Fibroblast of lung (primary cell): ENCODE measurements around the gene GJA10. TPM values are rescaled to one million over a fixed set of nuclear protein-coding genes. Genes with fewer than 3 reads are reported as not detected.

Source experiments
- DNase-seq, 2 donors: peaks; one replicate each; pipeline versions ENCODE4 v3.0.0 to v3.0.0-alpha.2; 2010; ENCODE audit warnings: low read depth in 2 of 2
- H2AFZ ChIP-seq: 2 replicates; pipeline ENCODE4 v1.5.1; 2012; ENCODE audit warnings: low read length, control low read depth, inconsistent platforms
- H3K27ac ChIP-seq: 2 replicates; pipeline ENCODE4 v1.5.1; 2011; ENCODE audit warnings: low read length, control low read depth; ENCODE audit not compliant: insufficient read depth
- H3K27me3 ChIP-seq: 2 replicates; pipeline ENCODE4 v1.5.1; 2011; ENCODE audit warnings: mild to moderate bottlenecking, low read length; ENCODE audit not compliant: control insufficient read depth, insufficient read depth
- H3K36me3 ChIP-seq: 2 replicates; pipeline ENCODE4 v1.5.1; 2011; ENCODE audit warnings: low read length; ENCODE audit not compliant: control insufficient read depth, insufficient read depth
- H3K4me1 ChIP-seq: 2 replicates; pipeline ENCODE4 v1.5.1; 2011; ENCODE audit warnings: low read length; ENCODE audit not compliant: control insufficient read depth, insufficient read depth; ENCODE audit errors: extremely low read depth
- H3K4me2 ChIP-seq: 2 replicates; pipeline ENCODE4 v1.5.1; 2011; ENCODE audit warnings: low read length, control low read depth; ENCODE audit not compliant: insufficient read depth; ENCODE audit errors: extremely low read depth
- H3K4me3 ChIP-seq, 4 experiments: fragments of 200-600 bp in 1 of 4; sonication (generic) in 1 of 4; replicated peaks in 1 of 4; 2 replicates each; pipeline ENCODE4 v1.5.1; 2011 to 2016; ENCODE audit warnings: low read length in 4 of 4, low read depth in 3 of 4, mild to moderate bottlenecking in 3 of 4, control low read depth in 2 of 4, inconsistent platforms in 1 of 4, mixed read lengths in 1 of 4; ENCODE audit not compliant: insufficient read depth in 1 of 4; ENCODE audit errors: control extremely low read depth in 1 of 4
- H3K79me2 ChIP-seq: 2 replicates; pipeline ENCODE4 v1.5.1; 2012; ENCODE audit warnings: mild to moderate bottlenecking, low read length, inconsistent platforms; ENCODE audit not compliant: control insufficient read depth, insufficient read depth
- H3K9ac ChIP-seq: 2 replicates; pipeline ENCODE4 v1.5.1; 2011; ENCODE audit warnings: mild to moderate bottlenecking, low read length, control low read depth; ENCODE audit not compliant: insufficient read depth
- H3K9me3 ChIP-seq: 2 replicates; pipeline ENCODE4 v1.5.1; 2012; ENCODE audit warnings: low read depth, low read length; ENCODE audit not compliant: control insufficient read depth, insufficient read depth
- H4K20me1 ChIP-seq: 2 replicates; pipeline ENCODE4 v1.5.1; 2011; ENCODE audit warnings: low read length; ENCODE audit not compliant: control insufficient read depth, insufficient read depth; ENCODE audit errors: extremely low read depth
- CTCF ChIP-seq, 2 donors: IDR thresholded peaks in 1 of 2; conservative IDR thresholded peaks in 1 of 2; 1 replicate in 1 of 2; 2 replicates in 1 of 2; pipeline ENCODE4 v1.5.1; 2011 to 2012; ENCODE audit warnings: low read length in 2 of 2, control low read depth in 1 of 2, inconsistent platforms in 1 of 2, low read depth in 1 of 2, mild to moderate bottlenecking in 1 of 2
- EZH2 ChIP-seq: IDR thresholded peaks from 2 replicates; pipeline ENCODE4 v1.5.1; 2012; ENCODE audit warnings: low read length, control low read depth, mild to moderate bottlenecking; ENCODE audit errors: missing control alignments
- polyA plus RNA-seq, 2 donors: library from polyadenylated mRNA; depleted of rRNA in 1 of 2; stranded (reverse) in 1 of 2; unstranded in 1 of 2; fragments of >200 nt; gene quantifications; 2 replicates each; pipeline ENCODE4 v1.2.1, GENCODE V29; 2011 to 2012; ENCODE audit warnings: missing spikeins in 1 of 2
- total RNA-seq: library from RNA; depleted of rRNA; stranded (reverse); fragments of >200 nt; gene quantifications from 2 replicates; pipeline ENCODE4 v1.2.1, GENCODE V29; 2014

The GJA10 gene
- total and polyA plus RNA-seq, 2 donors (not counting 1 experiment from before 2014, with no cell fraction given) = not detected

- Histone ChIP-seq H3K36me3 (no peaks in the 10 kb centered on the region), H2AFZ (no peak overlapping the region), H3K4me2 (no peak overlapping the region), H3K4me3 (no peak overlapping the region), H4K20me1 (no peaks in the 10 kb centered on the region), H3K9ac (no peak overlapping the region), H3K27ac (no peak overlapping the region), H3K4me1 (no peaks in the 10 kb centered on the region), H3K9me3 (no peaks in the 10 kb centered on the region), H3K27me3 (no peaks in the 10 kb centered on the region), H3K79me2 (no peaks in the 10 kb centered on the region)
- DNase-seq = no peak
- no peak for TF ChIP-seq EZH2
- no peak for TF ChIP-seq CTCF (conservative IDR thresholded peaks at IDR 0.05 in 1 of 2, IDR thresholded peaks at IDR 0.05 in 1 of 2; ENCODE audit: low read depth in 1 of 2, low read length in 2 of 2)
Measured at GRCh38 chr6:89934685-89935366, 40.6 kb downstream of the GJA10 start.

GRCh38 chr6:89936177-89936576 lies 41.9 kb downstream of the GJA10 start:
- H3K4me3 ChIP-seq = no peak overlapping the region
- no peaks in the 10 kb centered on the region for H3K27me3 ChIP-seq
- no peak overlapping the region for H3K9ac ChIP-seq
- H3K79me2 ChIP-seq = no peaks in the 10 kb centered on the region
- H3K9me3 ChIP-seq = no peaks in the 10 kb centered on the region
- TF ChIP-seq CTCF (conservative IDR thresholded peaks at IDR 0.05 in 1 of 2, IDR thresholded peaks at IDR 0.05 in 1 of 2; ENCODE audit: low read depth in 1 of 2, low read length in 2 of 2) (no peak), EZH2 (no peak)
- no peak for DNase-seq
- H3K4me2 ChIP-seq = no peak overlapping the region
- no peaks in the 10 kb centered on the region for H3K36me3 ChIP-seq
- no peaks in the 10 kb centered on the region for H4K20me1 ChIP-seq
- H3K4me1 ChIP-seq = no peaks in the 10 kb centered on the region
- no peak overlapping the region for H3K27ac ChIP-seq
- no peak overlapping the region for H2AFZ ChIP-seq

GRCh38 chr6:89938014-89938413 lies 43.7 kb downstream of the GJA10 start:
- H2AFZ ChIP-seq = no peak overlapping the region
- DNase-seq = no peak
- H3K36me3 ChIP-seq = no peaks in the 10 kb centered on the region
- H3K9me3 ChIP-seq = no peaks in the 10 kb centered on the region
- TF ChIP-seq EZH2 (no peak), CTCF (conservative IDR thresholded peaks at IDR 0.05 in 1 of 2, IDR thresholded peaks at IDR 0.05 in 1 of 2; ENCODE audit: low read depth in 1 of 2, low read length in 2 of 2) (no peak)
- H3K4me3 ChIP-seq = no peak overlapping the region
- no peaks in the 10 kb centered on the region for H3K4me1 ChIP-seq
- no peak overlapping the region for H3K27ac ChIP-seq
- no peak overlapping the region for H3K4me2 ChIP-seq
- H4K20me1 ChIP-seq = no peaks in the 10 kb centered on the region
- H3K27me3 ChIP-seq = no peaks in the 10 kb centered on the region
- no peaks in the 10 kb centered on the region for H3K79me2 ChIP-seq
- no peak overlapping the region for H3K9ac ChIP-seq
